GM23338 (cell line): ENCODE data around the gene EIF4EBP3. TPM values are rescaled to one million over a fixed set of nuclear protein-coding genes. Genes with fewer than 3 reads are reported as not detected.

ENCODE experiments used
- ATAC-seq: fragments of 200-7000 bp; cut with Tn5 transposase; 3 replicates; pipeline ENCODE4 v1.9.1; 2020
- DNase-seq: peaks from one replicate; pipeline ENCODE4 v3.0.0-alpha.2; 2015; ENCODE audit warnings: low spot score
- H2AFZ ChIP-seq: fragments of 200-600 bp; sonication (generic); 2 replicates; pipeline ENCODE4 v1.8.0; 2016; ENCODE audit warnings: antibody characterized with exemption, mild to moderate bottlenecking, moderate library complexity
- H3F3A ChIP-seq: fragments of 200-600 bp; sonication (generic); replicated peaks from 2 replicates; pipeline ENCODE4 v1.8.0; 2017; ENCODE audit warnings: antibody characterized with exemption, mixed run types, low read depth
- H3K27ac ChIP-seq: fragments of 200-600 bp; sonication (generic); 2 replicates; pipeline ENCODE4 v1.6.1; 2016; ENCODE audit warnings: low read depth
- H3K27me3 ChIP-seq: fragments of 200-600 bp; sonication (generic); 2 replicates; pipeline ENCODE4 v1.8.0; 2016; ENCODE audit warnings: mild to moderate bottlenecking, mixed run types, moderate library complexity; ENCODE audit not compliant: insufficient read depth
- H3K36me3 ChIP-seq: fragments of 200-600 bp; sonication (generic); 2 replicates; pipeline ENCODE4 v1.8.0; 2016; ENCODE audit warnings: mild to moderate bottlenecking; ENCODE audit not compliant: insufficient read depth
- H3K4me1 ChIP-seq: fragments of 200-600 bp; sonication (generic); 2 replicates; pipeline ENCODE4 v1.8.0; 2016; ENCODE audit warnings: mild to moderate bottlenecking, moderate library complexity; ENCODE audit not compliant: insufficient read depth
- H3K4me2 ChIP-seq: fragments of 200-600 bp; sonication (generic); 2 replicates; pipeline ENCODE4 v1.7.1; 2017; ENCODE audit warnings: mixed run types
- H3K4me3 ChIP-seq: fragments of 200-600 bp; sonication (generic); 2 replicates; pipeline ENCODE4 v1.6.1; 2016; ENCODE audit warnings: mixed run types
- H3K79me2 ChIP-seq: fragments of 200-600 bp; sonication (generic); replicated peaks from 2 replicates; pipeline ENCODE4 v1.8.0; 2017; ENCODE audit warnings: mild to moderate bottlenecking; ENCODE audit not compliant: insufficient read depth
- H3K9me2 ChIP-seq: fragments of 200-600 bp; sonication (generic); 2 replicates; pipeline ENCODE4 v1.8.0; 2017; ENCODE audit not compliant: insufficient read depth
- H4K20me1 ChIP-seq: fragments of 200-600 bp; sonication (generic); replicated peaks from 2 replicates; pipeline ENCODE4 v1.8.0; 2017; ENCODE audit warnings: mild to moderate bottlenecking; ENCODE audit not compliant: insufficient read depth
- H3K27ac Mint-ChIP-seq: 2 replicates; pipeline ENCODE4 v1.8.0; 2020; ENCODE audit warnings: inconsistent platforms, mild to moderate bottlenecking, moderate library complexity, mixed read lengths
- H3K27me3 Mint-ChIP-seq: 3 replicates; pipeline ENCODE4 v1.8.0; 2022; ENCODE audit warnings: low read depth, mild to moderate bottlenecking, moderate library complexity, mixed read lengths, inconsistent platforms; ENCODE audit not compliant: insufficient read depth, poor library complexity
- H3K36me3 Mint-ChIP-seq: 3 replicates; pipeline ENCODE4 v1.8.0; 2021; ENCODE audit warnings: low read depth, mild to moderate bottlenecking, inconsistent platforms, moderate library complexity, mixed read lengths
- H3K4me1 Mint-ChIP-seq: 3 replicates; pipeline ENCODE4 v1.8.0; 2020; ENCODE audit warnings: mild to moderate bottlenecking, inconsistent platforms, mixed read lengths
- H3K4me3 Mint-ChIP-seq: 3 replicates; pipeline ENCODE4 v1.8.0; 2021; ENCODE audit warnings: moderate library complexity, mild to moderate bottlenecking, inconsistent platforms, mixed read lengths
- H3K9me3 Mint-ChIP-seq: 3 replicates; pipeline ENCODE4 v1.8.0; 2020; ENCODE audit warnings: moderate library complexity, mild to moderate bottlenecking, inconsistent platforms, mixed read lengths
- EZH2 ChIP-seq: fragments of 200-600 bp; sonication (generic); IDR thresholded peaks from one replicate; pipeline ENCODE4 v1.8.0; 2017; ENCODE audit warnings: antibody characterized with exemption, mild to moderate bottlenecking, low read depth; ENCODE audit not compliant: unreplicated experiment
- POLR2AphosphoS5 ChIP-seq: IDR thresholded peaks from 2 replicates; pipeline ENCODE4 v1.6.1; 2016; ENCODE audit warnings: antibody characterized with exemption, low read depth
- STAT1 ChIP-seq: IDR thresholded peaks from one replicate; pipeline ENCODE4 v1.6.1; 2016; ENCODE audit warnings: antibody characterized with exemption; ENCODE audit not compliant: unreplicated experiment
- ZNF114 ChIP-seq: fragments of 250-450 bp; sonication (Bioruptor Pico); IDR thresholded peaks from 2 replicates; pipeline ENCODE4 v1.5.0; 2020; ENCODE audit warnings: mild to moderate bottlenecking, moderate library complexity
- ZNF462 ChIP-seq: fragments of 250-450 bp; sonication (Bioruptor Pico); IDR thresholded peaks from 2 replicates; pipeline ENCODE4 v1.5.0; 2020; ENCODE audit warnings: mild to moderate bottlenecking, moderate library complexity
- polyA plus RNA-seq: library from polyadenylated mRNA; unstranded; fragments of >200 nt; fragmentation: Nextera tagmentation; extraction: Ambion mirVana; gene quantifications from 2 replicates; pipeline ENCODE4 v1.2.1, GENCODE V29; 2016
- total RNA-seq: library from RNA; depleted of rRNA; stranded (reverse); fragments of >200 nt; shearing (Covaris generic); gene quantifications from 2 replicates; pipeline ENCODE4 v1.2.3, GENCODE V29; 2014
- TF ChIP-seq, protein P1 (sequence below): IDR thresholded peaks from 2 replicates; pipeline ENCODE4 v1.6.1; 2016; ENCODE audit warnings: antibody characterized with exemption

The EIF4EBP3 gene
- total and polyA plus RNA-seq, 2 experiments from 2014 or later: 2.4 to 21.5 TPM

DNA sequence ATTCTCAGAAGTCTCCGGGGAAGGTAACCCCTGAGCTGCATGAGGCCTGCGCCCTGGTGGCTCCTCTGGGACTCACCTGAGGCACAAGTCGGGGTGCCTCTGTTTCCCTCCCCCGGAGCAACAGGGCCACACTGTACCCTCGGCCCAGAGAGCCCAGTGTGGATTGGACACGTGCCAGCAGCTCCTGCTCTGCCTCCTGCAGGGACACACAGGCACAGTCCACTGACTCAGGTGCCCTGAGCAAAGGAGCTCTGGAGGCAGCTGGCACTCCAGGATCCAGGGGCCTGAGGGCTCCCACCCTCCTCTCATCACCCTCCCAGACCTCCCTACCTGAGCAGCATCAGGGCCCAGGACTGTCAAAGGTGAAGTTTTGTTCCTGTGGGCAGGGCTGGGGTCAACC is 46.7 kb downstream of the EIF4EBP3 start (continued):
- TF ChIP-seq, protein P1, sequence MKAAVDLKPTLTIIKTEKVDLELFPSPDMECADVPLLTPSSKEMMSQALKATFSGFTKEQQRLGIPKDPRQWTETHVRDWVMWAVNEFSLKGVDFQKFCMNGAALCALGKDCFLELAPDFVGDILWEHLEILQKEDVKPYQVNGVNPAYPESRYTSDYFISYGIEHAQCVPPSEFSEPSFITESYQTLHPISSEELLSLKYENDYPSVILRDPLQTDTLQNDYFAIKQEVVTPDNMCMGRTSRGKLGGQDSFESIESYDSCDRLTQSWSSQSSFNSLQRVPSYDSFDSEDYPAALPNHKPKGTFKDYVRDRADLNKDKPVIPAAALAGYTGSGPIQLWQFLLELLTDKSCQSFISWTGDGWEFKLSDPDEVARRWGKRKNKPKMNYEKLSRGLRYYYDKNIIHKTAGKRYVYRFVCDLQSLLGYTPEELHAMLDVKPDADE: no peak
- TF ChIP-seq EZH2 (no peak), POLR2AphosphoS5 (no peak)

- no peak overlapping the region for H3K27ac ChIP-seq
- no peak overlapping the region for H3K4me3 ChIP-seq
- H3K4me3 Mint-ChIP-seq: no peak overlapping the region
- DNase-seq: no peak
- no peaks in the 10 kb centered on the region for H3K27me3 ChIP-seq
- no peaks in the 10 kb centered on the region for H3K9me2 ChIP-seq
- no peak overlapping the region for H3K4me2 ChIP-seq
- peaks cover 2% of the 10 kb centered on the region for H3K27me3 Mint-ChIP-seq
- TF ChIP-seq ZNF114 (CRISPR knock-in tag) (no peak), ZNF462 (CRISPR knock-in tag) (no peak), STAT1 (no peak)
- H2AFZ ChIP-seq: no peak overlapping the region
- H3K36me3 ChIP-seq: no peaks in the 10 kb centered on the region
- no peaks in the 10 kb centered on the region for H3K4me1 Mint-ChIP-seq
- H4K20me1 ChIP-seq: no peaks in the 10 kb centered on the region
- no peak overlapping the region for H3K27ac Mint-ChIP-seq
- H3K79me2 ChIP-seq: no peaks in the 10 kb centered on the region
- H3K9me3 Mint-ChIP-seq: peaks cover 6% of the 10 kb centered on the region; the same call in 1 of the 3 replicates
- H3F3A ChIP-seq: no peaks in the 10 kb centered on the region
- ATAC-seq: no peak
- no peaks in the 10 kb centered on the region for H3K36me3 Mint-ChIP-seq
- no peaks in the 10 kb centered on the region for H3K4me1 ChIP-seq
Observed at GRCh38 chr5:140595538-140596300, 48.3 kb downstream of the EIF4EBP3 start.
